ENCODE results near the gene ARSJ.
A peak's percentile ranks its signal among the peaks of the same experiment; 100 is the strongest.
"Not testable (repeated sequence)": the region's sequence is repeated elsewhere in the genome, so short reads cannot be mapped to it uniquely, and the experiment has no call there.

The ARSJ gene

DNA sequence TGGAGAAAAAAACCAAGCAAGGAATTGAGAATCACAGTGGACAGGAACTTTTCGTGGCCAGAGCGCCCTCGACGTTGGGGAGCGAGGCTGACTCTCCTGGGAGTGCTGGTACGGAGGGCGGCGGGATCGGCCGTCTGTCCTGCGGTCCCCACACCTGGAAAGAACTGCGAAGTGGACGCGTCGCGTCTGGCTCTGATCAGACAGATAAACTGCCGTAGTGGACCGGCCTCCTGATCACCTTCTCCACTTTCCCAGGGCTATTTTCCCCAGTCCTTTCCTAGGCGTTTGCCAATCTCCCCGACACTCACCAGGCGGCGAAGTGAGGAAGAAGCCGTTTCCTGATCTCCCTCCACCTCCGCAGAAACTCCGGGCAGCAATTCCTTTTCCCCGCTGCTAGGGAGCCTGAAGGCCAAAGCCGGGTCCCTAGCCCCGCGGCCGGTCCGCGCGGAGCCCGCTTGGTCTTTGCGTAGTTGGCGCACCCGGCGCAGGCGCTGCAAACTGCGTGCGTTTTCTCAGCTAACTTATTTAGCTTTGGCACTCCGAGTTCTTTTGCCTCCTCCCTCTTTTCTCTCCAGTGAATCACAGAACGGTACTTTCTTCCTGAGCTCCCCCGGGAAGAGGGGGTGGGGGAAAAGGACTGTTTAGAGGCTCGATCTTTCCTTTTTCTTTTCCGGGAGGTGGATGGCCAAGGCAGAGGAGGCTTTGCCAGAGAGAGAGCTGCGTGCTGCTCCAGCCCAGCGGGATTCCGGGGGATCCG is at the start of gene ARSJ:
Gene ARSJ, minus strand, starts transcription at position 500 of the 757 bp plus-strand sequence. CDS start 813 bp downstream, outside the sequence.
- peak in 2 of 4 experiments; percentile 3 to 10 for DNase-seq (ENCODE audit: low read depth in 4 of 4, low spot score in 1 of 4)

DNA sequence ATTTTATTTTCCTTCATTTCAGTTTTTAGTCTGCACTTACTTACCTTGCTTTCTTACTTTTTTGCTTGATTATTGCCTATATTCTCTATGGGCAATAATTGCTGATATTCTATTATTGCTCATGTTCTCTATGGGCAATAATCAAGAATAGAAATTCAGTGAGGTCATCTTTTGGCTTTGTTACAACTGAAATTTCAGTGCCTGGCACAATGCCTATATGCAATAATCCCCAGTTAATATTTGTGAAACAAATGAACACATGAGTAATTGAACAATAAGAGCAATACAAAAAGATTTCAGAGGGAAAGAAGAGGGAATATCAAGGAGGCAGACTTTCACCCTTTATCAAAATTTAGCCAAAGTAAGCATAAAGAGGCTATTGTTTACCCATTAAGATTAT is 48.6 kb upstream of the ARSJ start:
- DNase-seq (ENCODE audit: low read depth in 4 of 4, low spot score in 1 of 4), result no peak

DNA sequence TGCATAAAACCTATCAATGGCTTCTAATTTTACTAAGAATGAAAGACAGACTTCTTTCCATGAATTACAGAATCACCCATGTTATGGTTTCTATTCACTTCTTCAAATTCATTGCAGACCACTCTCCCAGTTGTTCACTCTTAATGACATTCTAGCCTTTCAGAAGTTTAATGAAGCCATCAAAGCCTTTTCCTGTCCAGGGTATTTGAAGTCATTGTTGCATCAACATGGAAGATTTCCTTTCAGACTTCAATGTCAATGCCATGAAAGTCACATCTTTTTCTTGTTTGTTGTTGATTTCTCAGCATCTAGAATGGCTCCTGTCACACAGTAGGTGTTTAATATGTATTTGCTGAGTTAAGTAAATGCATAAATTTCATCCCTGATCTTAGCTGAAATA is 48.1 kb upstream of the ARSJ start:
- DNase-seq (ENCODE audit: low read depth in 4 of 4, low spot score in 1 of 4), result no peak

DNA sequence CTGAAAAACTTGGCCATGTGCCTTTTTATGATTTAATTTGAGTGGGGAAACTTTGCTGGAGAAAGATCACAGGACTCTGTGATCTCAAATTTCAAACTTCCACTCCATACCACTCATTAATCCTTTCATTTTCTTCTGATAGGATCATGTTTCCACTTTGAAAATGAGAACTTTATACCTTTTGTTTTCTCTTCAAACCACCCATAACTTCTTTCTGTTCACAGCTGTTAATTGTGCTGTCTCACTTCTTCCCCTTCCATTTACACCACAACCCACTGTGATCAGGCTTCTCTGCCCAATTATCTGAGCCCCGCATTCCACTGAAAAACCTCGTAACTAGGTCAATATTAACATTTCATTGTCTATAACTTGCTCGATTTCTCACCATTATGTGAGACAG is 47.0 kb upstream of the ARSJ start:
- no peak for DNase-seq (ENCODE audit: low read depth in 4 of 4, low spot score in 1 of 4)

DNA sequence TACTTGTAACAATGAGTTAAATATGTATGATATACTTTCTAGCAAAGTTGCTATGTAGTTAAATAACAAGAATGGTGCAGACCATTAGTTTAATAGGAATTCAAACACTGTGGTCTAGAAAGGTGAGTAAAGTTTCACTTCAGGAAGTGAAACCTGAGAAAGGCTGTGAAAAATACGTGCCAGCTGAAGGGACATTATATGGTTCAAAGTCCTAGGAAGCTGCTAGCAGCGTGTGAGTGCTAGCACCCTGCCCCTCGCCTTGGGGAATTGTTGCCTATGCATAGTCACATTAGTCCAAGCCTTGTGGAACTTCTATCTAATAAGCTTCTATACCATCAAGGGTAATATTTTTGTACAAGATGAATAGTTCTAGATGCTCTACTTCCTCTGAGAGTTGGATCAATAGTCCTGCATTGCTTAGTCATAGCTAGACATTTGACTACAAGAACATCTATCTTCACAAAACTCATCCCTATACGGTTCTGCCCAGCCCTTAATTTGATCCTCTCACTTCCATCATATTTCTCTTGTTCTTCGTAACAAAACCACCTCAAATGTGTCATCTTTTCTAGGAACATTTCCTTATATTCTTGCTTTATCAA is 45.8 kb upstream of the ARSJ start:
- no peak for DNase-seq (ENCODE audit: low read depth in 4 of 4, low spot score in 1 of 4)

DNA sequence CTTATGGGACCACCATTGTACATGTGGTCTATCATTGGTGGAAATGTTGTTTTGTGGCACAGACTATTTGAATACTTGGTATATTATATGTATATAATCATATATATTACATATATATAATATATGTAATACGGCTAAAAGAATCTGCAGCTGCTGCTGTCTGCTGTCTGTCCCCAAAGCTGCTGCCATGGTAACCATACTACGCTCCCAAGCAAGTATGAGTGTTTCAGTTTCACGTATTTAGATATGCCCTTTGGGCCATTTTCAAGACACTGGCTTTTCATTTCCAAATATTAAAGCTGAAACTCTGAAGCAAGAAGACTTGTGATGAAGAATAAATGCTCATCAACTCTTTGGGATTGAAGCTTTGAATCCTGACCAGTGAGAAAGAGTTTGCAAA is 42.0 kb upstream of the ARSJ start:
- DNase-seq (ENCODE audit: low read depth in 4 of 4, low spot score in 1 of 4), result no peak

DNA sequence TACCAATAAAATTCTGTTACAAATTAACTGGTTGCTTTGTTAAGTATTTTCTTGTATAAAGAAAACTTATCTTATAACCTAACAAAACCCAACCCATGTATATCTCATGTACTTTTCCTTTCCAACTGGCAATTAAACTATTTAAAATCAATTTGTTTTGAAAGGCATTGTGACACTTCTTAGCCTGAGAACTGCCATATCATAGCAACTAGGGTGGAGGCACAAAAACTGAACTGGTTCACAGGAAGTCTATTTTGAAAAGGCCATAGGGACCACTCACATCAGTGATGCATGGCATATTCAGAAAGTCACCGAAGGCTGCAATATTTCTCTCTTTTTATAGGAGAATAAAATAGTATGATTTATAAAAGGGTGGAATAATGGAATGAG is 40.5 kb upstream of the ARSJ start:
- no peak for DNase-seq (ENCODE audit: low read depth in 4 of 4, low spot score in 1 of 4)

DNA sequence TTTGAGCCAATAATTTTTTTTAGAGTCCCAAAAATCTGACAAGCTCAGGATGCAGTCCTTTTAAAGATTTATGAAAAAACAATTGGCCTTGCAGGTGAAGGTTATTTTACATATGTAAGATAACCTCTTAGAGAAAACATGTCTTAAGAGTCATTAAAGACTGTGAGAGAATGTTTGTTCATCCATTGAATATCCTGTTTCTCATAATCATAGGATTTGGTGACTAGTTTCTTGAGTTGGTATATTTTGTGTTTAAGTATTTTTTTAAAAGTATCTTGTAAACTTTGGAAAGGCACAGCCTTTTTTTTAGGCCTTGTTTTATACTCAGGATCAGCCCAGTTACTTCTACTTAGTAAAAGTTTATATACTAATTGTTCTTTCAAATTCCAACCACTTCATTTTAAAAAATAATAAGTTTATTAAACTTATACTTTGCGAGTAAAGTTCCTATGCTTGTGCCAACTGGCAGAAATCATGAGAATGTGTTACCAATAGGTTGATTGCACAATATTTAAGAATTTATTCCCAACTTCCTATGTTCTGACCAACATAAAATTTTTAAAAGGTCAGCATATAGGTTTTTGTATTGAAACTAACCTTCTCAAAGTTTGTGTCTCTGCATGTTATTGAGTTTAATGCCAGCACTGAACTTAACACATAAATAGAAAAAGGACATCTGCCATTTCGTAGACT is 40.0 kb upstream of the ARSJ start:
- DNase-seq (ENCODE audit: low read depth in 4 of 4, low spot score in 1 of 4), result no peak

DNA sequence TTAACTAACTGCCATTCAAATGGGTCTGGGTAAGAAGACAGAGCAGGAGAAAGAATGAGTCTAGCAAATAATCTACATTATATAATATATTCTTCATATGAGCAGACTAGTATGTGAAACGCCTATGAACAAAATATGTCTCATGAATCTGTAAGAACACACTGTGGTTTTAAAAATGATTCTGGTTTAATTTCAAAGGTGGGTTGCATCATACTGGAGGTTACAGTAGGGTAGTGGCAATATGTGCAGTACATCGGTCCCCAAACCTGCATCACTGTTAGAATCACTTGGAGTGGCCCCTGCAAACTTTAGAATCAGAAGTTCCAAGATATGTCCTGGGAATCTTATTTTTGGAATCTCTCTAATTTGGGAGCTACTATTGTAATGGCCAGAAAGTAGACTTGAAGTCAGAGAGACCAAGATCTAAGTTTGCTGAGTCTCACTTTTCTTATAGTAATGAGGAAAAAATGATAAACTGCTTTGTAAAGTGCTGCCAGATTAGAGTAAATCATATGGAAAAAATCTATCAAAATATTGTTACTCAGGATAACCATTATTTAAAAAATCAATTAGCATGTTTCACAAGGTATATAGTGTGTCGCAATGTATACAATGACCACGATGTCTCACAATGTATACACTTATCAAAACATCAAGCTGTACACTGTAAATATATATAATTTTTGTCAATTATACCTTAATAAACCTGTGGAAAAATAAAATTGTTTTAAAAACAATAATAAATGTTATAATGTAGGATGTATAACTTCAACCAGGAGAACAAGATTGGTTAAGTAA is 37.9 kb upstream of the ARSJ start:
- no peak for DNase-seq (ENCODE audit: low read depth in 4 of 4, low spot score in 1 of 4)

DNA sequence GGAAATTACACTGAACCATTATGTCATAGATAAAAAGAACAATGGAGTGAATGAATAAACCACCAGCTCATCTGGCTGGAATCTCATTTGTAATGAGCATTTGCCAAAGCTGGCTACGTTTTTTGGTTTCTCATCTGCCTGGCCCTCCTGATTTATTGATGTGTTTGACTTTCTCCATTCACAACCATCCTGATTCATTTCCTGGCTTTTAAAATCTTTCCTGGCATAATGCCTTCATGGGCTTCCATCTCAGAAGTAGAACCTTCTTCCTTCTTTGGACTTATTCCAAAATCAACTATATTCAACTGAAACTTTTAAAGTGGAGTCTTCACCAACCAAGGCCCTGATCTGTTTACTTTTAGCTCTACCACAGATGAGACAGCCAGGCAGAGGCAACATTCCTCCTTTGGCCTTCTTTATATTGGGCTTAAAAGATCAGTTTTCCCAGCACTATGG is 36.0 kb upstream of the ARSJ start:
- DNase-seq (ENCODE audit: low read depth in 4 of 4, low spot score in 1 of 4), result no peak

DNA sequence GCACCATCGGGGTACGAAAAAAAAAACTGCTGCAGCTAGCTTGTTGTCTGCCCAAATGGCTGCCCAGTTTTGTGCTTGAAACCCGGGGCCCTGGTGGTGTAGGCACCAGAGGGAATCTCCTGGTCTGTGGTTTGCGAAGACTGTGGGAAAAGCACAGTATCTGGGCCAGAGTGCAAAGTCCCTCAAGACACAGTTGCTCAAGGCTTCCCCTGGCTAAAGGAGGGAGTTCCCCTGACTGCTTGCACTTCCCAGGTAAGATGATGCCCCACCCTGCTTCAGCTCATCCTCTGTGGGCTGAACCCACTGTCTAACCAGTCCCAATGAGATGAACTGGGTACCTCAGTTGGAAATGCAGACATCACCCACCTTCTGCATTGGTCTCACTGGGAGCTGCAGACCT is 33.8 kb upstream of the ARSJ start:
- not testable (repeated sequence) for DNase-seq (ENCODE audit: low read depth in 4 of 4, low spot score in 1 of 4)

DNA sequence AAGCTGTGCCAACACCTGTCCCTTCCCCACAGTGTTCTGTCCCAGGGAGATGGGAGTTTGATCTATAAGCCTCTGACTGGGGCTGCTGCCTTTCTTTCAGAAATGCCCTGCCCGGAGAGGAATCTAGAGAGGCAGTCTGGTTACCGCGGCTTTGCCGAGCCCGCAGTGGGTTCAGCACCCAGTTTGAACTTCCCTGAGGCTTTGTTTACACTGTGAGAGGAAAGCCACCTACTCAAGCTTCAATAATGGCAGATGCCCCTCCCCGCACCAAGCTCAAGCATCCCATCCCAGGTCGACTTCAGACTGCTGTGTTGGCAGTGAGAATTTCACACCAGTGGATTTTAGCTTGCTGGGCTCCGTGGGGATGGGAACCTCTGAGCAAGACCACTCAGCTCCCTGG is 33.3 kb upstream of the ARSJ start:
- DNase-seq (ENCODE audit: low read depth in 4 of 4, low spot score in 1 of 4), result no peak

DNA sequence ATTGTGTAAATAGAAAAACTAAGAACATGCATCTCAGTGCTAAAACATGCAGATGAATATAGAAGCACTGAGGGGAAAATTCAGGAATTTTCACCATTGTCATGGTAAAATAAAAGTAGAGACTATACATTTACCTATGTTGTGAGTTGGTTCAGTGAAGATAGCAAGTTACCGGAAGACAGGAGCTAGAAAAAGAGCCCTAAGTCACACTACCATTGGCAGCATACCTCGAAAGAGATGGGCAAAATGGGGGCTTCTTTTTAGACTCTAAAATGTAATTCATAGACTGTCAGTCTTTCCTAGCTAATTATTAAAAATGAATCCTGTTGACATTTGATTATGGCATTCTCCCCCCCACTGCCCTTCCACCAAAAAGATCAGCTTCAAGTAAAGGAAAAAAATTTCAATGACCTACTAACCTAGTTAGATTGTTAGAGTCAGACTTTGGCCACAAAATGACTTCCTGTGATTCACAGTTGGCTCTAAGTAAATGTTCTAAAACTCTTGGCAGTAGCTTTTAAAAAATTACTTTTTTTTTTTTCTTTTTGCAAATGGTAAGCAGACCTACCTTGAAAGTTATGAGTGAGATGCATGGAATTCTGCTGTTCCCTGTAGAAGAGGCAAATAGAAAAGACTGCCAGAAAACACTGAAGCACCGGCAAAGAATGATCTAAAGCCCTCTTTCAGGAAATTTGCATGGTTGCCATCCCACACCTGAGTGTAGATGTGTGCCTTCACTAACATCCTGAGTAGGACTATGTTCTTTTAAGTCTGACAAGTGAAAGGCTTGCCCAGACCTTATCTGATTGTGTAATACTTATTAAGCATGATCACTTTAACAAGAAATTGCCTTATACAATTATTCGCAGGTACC is 26.4 kb upstream of the ARSJ start:
- DNase-seq (ENCODE audit: low read depth in 4 of 4, low spot score in 1 of 4), result no peak

DNA sequence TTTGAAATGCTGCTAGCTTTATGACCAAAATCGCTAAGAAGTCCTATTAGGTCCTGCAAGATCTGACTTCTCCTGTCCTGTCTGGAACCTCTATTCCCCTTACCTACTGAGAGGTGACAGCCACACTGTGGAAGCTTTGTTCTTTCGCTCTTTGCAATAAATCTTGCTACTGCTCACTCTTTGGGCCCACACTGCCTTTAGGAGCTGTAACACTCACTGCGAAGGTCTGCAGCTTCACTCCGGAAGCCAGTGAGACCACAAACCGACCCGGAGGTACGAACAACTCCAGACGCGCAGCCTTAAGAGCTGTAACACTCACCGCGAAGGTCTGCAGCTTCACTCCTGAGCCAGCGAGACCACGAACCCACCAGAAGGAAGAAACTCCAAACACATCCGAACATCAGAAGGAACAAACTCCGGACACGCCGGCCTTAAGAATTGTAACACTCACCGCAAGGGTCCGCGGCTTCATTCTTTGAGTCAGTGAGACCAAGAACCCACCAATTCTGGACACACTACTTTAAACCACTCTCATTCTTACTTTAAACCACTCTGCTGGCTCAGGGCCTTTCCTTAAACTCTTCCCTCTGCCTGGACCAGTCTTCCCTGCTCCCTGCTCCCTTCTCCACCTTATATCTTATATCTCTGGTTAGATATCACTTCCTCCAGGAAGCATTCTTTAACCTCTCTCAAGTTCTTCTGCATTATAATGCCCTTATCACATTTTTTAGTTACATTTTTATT is 25.2 kb upstream of the ARSJ start:
- not testable (repeated sequence) for DNase-seq (ENCODE audit: low read depth in 4 of 4, low spot score in 1 of 4)

DNA sequence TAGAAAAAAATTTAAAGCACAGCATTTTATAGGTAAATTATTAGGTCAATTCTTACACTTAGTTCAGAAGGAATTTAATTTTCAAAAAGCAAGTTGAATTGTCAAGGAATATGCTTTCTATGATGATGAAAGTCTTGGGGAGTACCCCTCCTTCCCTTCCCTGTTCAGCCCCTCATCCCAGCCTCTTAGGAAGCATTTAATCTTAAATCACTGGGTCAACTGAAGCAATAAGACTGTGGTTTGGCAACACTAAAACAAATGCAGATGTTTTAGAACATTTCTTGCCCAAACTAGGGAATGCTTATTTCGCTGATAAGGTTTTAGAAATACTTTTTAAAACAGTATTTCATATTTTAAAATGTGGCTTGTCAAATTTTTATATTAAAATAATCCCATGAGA is 19.1 kb upstream of the ARSJ start:
- no peak for DNase-seq (ENCODE audit: low read depth in 4 of 4, low spot score in 1 of 4)

DNA sequence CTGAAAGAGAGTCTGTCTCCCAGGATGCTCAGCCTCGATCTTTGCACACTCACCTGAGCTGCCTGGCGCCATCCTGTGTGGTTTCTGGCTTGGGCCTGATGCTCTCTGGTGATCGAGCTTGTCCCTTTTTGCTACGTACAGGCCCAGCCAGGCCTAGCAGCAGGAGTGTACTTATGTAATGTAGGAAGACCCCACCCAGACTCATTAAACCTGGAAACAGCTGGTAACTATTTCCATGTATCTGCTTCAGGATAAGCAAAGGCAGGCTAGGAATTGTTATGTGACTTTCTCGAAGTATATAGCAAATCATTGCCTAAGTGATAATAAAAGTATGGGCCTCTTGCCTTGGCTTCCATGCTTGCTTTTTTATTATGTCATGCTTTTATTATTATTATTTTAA is 18.6 kb upstream of the ARSJ start:
- DNase-seq (ENCODE audit: low read depth in 4 of 4, low spot score in 1 of 4), result no peak

DNA sequence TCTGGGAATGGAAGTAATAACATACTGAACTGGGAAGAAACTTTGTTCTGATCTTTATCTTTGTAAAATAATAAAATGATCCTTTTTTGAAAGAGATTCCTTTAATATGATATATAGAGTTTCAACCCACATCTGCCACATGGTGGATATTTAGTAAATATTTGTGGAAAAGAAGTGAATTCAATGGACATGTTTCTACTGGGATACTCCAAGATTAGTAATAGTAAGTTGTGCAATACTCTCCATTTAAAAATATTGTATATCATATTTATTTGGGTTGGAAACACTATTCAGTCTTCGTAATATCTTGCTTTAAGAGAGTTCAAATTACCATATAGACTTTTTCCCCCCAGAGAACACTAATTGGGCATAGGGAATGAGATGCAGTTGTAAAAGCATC is 17.8 kb upstream of the ARSJ start:
- no peak for DNase-seq (ENCODE audit: low read depth in 4 of 4, low spot score in 1 of 4)

DNA sequence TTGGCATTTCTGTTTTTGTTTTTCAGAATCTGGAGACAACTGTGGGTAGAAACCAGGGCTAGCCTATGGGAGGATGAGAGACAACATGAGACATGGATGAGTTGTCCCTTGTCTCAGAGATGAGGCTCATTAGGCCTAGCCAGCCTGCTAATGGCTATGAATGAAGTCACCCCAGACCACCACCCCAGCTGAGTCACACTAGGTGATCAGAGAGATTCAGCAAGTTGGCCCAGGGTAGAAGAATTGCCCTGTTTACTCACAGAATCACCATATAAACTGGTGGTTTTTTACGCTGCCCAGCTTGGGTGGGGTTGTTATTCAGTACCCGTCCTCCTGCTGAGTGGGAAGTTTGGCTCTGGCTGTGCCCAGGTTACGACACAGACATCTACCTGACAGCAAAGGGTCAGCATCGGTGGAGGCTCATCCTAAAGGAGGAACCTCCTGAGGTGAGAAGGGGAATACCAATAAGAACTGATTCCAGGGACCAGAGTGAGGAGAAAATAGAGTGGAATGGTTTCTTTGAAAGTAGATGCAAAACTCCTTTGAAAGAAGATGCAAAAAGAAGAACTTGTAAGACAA is 17.2 kb upstream of the ARSJ start:
- no peak for DNase-seq (ENCODE audit: low read depth in 4 of 4, low spot score in 1 of 4)

DNA sequence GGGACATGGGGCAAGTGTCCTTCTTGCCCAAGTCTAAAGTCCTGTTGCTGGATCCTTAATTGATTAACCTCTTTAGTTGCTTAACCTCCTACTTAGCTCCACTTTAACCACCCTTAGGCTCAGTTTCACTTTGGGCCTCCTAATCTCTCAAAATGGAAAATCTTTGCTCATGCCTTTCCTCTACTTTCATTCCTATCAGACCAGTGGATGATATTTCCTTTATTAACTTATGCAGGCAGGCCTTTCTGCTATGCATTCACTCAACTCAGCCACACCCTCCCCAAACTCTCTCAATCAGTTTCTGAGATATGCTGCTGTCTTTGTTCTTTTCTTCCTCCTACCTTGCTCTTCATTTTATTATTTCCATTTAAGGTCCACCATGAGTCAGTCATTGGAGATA is 14.4 kb upstream of the ARSJ start:
- no peak for DNase-seq (ENCODE audit: low read depth in 4 of 4, low spot score in 1 of 4)

DNA sequence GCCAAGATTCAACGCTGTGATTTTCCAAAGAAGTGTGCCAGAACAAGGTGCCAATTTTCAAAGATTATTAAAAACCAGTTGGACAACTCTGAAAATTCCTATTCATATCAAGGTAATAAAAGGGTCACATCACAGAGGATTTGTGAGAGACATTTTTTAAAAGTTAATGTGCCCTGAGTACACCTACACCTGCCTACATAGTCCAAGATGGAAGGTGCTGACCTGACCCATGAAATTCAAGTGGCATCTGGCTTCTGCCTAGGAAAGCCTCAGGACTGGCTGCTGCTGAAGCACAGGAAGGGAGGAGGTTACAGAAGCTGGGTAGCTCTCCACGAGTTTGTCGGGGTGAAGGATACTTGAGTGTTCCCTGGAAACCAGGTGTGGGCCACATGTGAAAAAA is 11.4 kb upstream of the ARSJ start:
- no peak for DNase-seq (ENCODE audit: low read depth in 4 of 4, low spot score in 1 of 4)
